ENCODE measurements around the gene OGA. TPM values are rescaled to one million over a fixed set of nuclear protein-coding genes. Genes with fewer than 3 reads are reported as not detected.

OGA gene
- total RNA-seq (2022; extraction: Qiagen RNA extraction; ENCODE audit: low read depth): 54.8 to 76.3 TPM (median 67.3 TPM) in 5 replicates

GRCh38 chr10:101818119-101818871, at the start of gene OGA:
TSS of gene OGA (minus strand) at chr10:101818444. CDS start at chr10:101818022, 422 bp downstream.

GRCh38 chr10:101843032-101844021, 25.1 kb upstream of the OGA start, which contains the start of gene KCNIP2:
TSS of gene KCNIP2 (minus strand) at chr10:101843800. CDS start at chr10:101843568, 232 bp downstream.

GRCh38 chr10:101782811-101783735, 35.2 kb downstream of the OGA start, which contains the start of gene NPM3:
TSS of gene NPM3 (minus strand) at chr10:101783446. CDS start at chr10:101783390, 56 bp downstream.

GRCh38 chr10:101775273-101776160, 42.7 kb downstream of the OGA start, which contains the start of gene FGF8:
TSS of gene FGF8 (minus strand) at chr10:101776114. CDS start at chr10:101775900, 214 bp downstream.

Other genes with a start within 250 kb of the OGA start
- 11.6 to 19.9 TPM (median 15.3 TPM) in 5 replicates for gene POLL, start 230.2 kb downstream of the OGA start, total RNA-seq (2022; extraction: Qiagen RNA extraction; ENCODE audit: low read depth)
- 33.3 to 40.5 TPM (median 35.2 TPM) in 5 replicates for gene DPCD, start 230.1 kb downstream of the OGA start, total RNA-seq (2022; extraction: Qiagen RNA extraction; ENCODE audit: low read depth)
- 16.3 to 23.7 TPM (median 22.4 TPM) in 5 replicates for gene FBXW4, start 123.3 kb downstream of the OGA start, total RNA-seq (2022; extraction: Qiagen RNA extraction; ENCODE audit: low read depth)
- 0.22 TPM in 1 of 5 replicates, not detected in the others for gene FGF8, start 42.3 kb downstream of the OGA start, total RNA-seq (2022; extraction: Qiagen RNA extraction; ENCODE audit: low read depth)
- 104 to 134 TPM (median 118 TPM) in 5 replicates for gene NPM3, start 35.0 kb downstream of the OGA start, total RNA-seq (2022; extraction: Qiagen RNA extraction; ENCODE audit: low read depth)
- 0.54 to 1.2 TPM (median 0.73 TPM) in 5 replicates for gene KCNIP2, start 25.4 kb upstream of the OGA start, total RNA-seq (2022; extraction: Qiagen RNA extraction; ENCODE audit: low read depth)
- 10.3 to 13.2 TPM (median 12.2 TPM) in 5 replicates for gene ARMH3, start 237.7 kb upstream of the OGA start, total RNA-seq (2022; extraction: Qiagen RNA extraction; ENCODE audit: low read depth)
- 25.0 to 40.1 TPM (median 33.9 TPM) in 5 replicates for gene HPS6, start 246.9 kb upstream of the OGA start, total RNA-seq (2022; extraction: Qiagen RNA extraction; ENCODE audit: low read depth)